Adrenal gland (tissue), 12 donors: Measurements from ENCODE around the gene NCCRP1. TPM values are rescaled to one million over a fixed set of nuclear protein-coding genes. Genes with fewer than 3 reads are reported as not detected.

ENCODE experiments used
- DNase-seq, 7 donors: peaks; one replicate each; pipeline ENCODE4 v3.0.0-alpha.2; 2019 to 2020
- H3K27ac ChIP-seq, 5 donors: fragments of 200-600 bp; sonication (generic) in 4 of 5; 1 replicate in 3 of 5; 2 replicates in 2 of 5; pipeline versions ENCODE4 v1.5.1 to v1.8.0; 2016 to 2020; ENCODE audit warnings: mild to moderate bottlenecking in 1 of 5
- H3K27me3 ChIP-seq: fragments of 200-600 bp; 2 replicates; pipeline ENCODE4 v1.8.0; 2021
- H3K36me3 ChIP-seq, 2 donors: fragments of 200-600 bp; replicated peaks in 1 of 2; 1 replicate in 1 of 2; 2 replicates in 1 of 2; pipeline versions ENCODE4 v1.5.1 to v1.8.0; 2018 to 2022
- H3K4me1 ChIP-seq, 2 donors: fragments of 200-600 bp; replicated peaks in 1 of 2; 1 replicate in 1 of 2; 2 replicates in 1 of 2; pipeline versions ENCODE4 v1.5.1 to v1.8.0; 2018 to 2021
- H3K4me3 ChIP-seq, 4 donors: fragments of 200-600 bp; sonication (generic) in 3 of 4; one replicate each; pipeline ENCODE4 v1.5.1; 2016 to 2018
- H3K9me3 ChIP-seq, 3 donors: fragments of 200-600 bp; sonication (generic) in 1 of 3; replicated peaks in 1 of 3; 1 replicate in 2 of 3; 2 replicates in 1 of 3; pipeline versions ENCODE4 v1.5.1 to v1.8.0; 2016 to 2021
- POLR2A ChIP-seq, 2 donors: fragments of 450-650 bp; IDR thresholded peaks; one replicate each; pipeline ENCODE4 v1.6.1; 2017; ENCODE audit warnings: antibody characterized with exemption in 2 of 2, mild to moderate bottlenecking in 2 of 2, moderate library complexity in 1 of 2
- WGBS, 4 donors: extraction: QIAGEN DNeasy Blood & Tissue Kit in 2 of 4; methylation state at CpG; one replicate each; pipeline versions ENCODE4 v1.1.5 to v1.1.7; 2013 to 2017; 5-methylcytosine and 5-hydroxymethylcytosine counted together
- intact Hi-C, 2 donors: fragments of 100-400 bp; cut with DNase I; formaldehyde crosslinking; loops; one replicate each; pipeline versions ENCODE4 v1.14.1 to v1.15.0; 2022 to 2023
- polyA plus RNA-seq, 3 donors: library from polyadenylated mRNA; stranded (reverse); fragments of 200-250 nt in 2 of 3; fragments of 350-450 nt in 1 of 3; fragmentation: Illumina TruSeq in 1 of 3; extraction: RNeasy Lipid Tissue Mini Kit (QIAGEN cat#74804) in 1 of 3; gene quantifications; one replicate each; pipeline ENCODE4 v1.2.3, GENCODE V29; 2013 to 2014
- total RNA-seq, 9 donors: library from RNA; depleted of rRNA in 4 of 9; stranded (reverse); fragments of >200 nt in 4 of 9; fragments of 120-200 nt in 1 of 9; fragmentation: NEBNext Ultra II Directional in 1 of 9; extraction: Animal tissue kit (Norgen Biotek cat#: 25700) in 1 of 9; gene quantifications; one replicate each; pipeline versions ENCODE4 v1.1.0 to v1.2.4, GENCODE V29; 2013 to 2023
- TF ChIP-seq, protein P1 (sequence below), 6 experiments: fragments of 450-650 bp in 4 of 6; fragments of 200-600 bp in 2 of 6; sonication (generic) in 1 of 6; IDR thresholded peaks; 1 replicate in 5 of 6; 2 replicates in 1 of 6; pipeline versions ENCODE4 v1.5.1 to v1.8.0; 2016 to 2021; ENCODE audit warnings: antibody characterized with exemption in 6 of 6, mild to moderate bottlenecking in 2 of 6, moderate library complexity in 1 of 6
- donor health status: healthy with polysubstance abuse.
- donor health status: Bipolar disorder and iron deficiency.
- donor health status: DM: yes; HTN: yes; CAD: no.
- donor health status: DM: no; HTN: no; CAD: no.
- donor health status: DM: no; HTN: no; CAD: no.
- donor health status: DM: yes; HTN: yes; CAD: no.

NCCRP1 gene
- total and polyA plus RNA-seq, 12 donors, result 0.10 to 0.78 (median 0.11) TPM; not detected in 7

DNA sequence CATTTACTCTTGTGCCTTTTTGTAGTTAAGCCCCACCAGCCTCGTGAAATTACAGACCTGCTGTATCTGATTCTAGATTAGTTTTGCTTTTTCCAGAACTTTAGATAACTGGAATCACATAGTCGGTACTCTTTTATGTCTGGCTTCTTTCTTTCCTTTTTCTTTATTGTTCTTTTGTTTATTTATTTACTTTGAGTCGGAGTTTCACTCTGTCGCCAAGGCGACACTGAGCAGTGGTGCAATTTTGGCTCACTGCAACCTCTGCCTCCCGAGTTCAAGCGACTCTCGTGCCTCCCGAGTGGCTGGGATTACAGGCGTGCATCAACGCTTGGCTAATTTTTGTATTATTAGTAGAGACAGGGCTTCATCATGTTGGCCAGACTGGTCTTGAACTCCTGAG lies 6.0 kb upstream of the NCCRP1 start:
- 62 to 72% (median 69%) methylated on average over 11 of the region's 11 CpGs for WGBS, 4 donors
- peaks cover 5% of the 10 kb centered on the region for H3K27me3 ChIP-seq
- intact Hi-C loops, result no loop called here

DNA sequence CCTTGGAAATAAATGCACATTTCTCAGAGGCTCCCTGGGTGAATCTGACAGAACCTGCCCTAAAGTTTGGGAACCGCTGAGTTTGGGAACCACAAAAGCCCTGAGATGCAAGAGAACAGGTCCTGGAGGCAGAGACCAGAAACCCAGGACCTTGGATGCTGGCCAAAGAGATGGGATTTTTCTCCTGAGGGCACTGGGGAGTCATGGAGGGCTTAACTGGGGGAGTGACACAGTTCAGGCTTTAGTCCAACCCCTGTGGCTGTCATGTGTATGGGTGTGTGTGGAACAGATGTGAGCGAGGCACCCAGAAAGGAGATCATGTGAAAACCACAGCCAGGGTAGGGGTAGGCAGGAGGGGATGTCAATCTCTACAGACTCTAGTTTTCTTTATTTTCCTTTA lies 3.9 kb upstream of the NCCRP1 start:
- intact Hi-C loops, result no loop called here
- H3K4me3 ChIP-seq, result no peak overlapping the region
- no peaks in the 10 kb centered on the region for H3K4me1 ChIP-seq
- TF ChIP-seq POLR2A (IDR thresholded peaks at IDR 0.05), result no peak
- TF ChIP-seq, protein P1, sequence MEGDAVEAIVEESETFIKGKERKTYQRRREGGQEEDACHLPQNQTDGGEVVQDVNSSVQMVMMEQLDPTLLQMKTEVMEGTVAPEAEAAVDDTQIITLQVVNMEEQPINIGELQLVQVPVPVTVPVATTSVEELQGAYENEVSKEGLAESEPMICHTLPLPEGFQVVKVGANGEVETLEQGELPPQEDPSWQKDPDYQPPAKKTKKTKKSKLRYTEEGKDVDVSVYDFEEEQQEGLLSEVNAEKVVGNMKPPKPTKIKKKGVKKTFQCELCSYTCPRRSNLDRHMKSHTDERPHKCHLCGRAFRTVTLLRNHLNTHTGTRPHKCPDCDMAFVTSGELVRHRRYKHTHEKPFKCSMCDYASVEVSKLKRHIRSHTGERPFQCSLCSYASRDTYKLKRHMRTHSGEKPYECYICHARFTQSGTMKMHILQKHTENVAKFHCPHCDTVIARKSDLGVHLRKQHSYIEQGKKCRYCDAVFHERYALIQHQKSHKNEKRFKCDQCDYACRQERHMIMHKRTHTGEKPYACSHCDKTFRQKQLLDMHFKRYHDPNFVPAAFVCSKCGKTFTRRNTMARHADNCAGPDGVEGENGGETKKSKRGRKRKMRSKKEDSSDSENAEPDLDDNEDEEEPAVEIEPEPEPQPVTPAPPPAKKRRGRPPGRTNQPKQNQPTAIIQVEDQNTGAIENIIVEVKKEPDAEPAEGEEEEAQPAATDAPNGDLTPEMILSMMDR (IDR thresholded peaks at IDR 0.05), result no peak
- 85 to 100% (median 93%) methylated on average over 2 of the region's 2 CpGs for WGBS, 4 donors
- no peaks in the 10 kb centered on the region for H3K36me3 ChIP-seq
- no peak for DNase-seq
- no peaks in the 10 kb centered on the region for H3K9me3 ChIP-seq
- H3K27ac ChIP-seq, result no peak overlapping the region
- peaks cover 21% of the 10 kb centered on the region for H3K27me3 ChIP-seq

More for the DNA sequence above, 6.0 kb upstream of the NCCRP1 start:
- DNase-seq, result no peak
- Histone ChIP-seq H3K4me3 (no peak overlapping the region), H3K9me3 (no peaks in the 10 kb centered on the region), H3K27ac (no peak overlapping the region), H3K4me1 (no peaks in the 10 kb centered on the region), H3K36me3 (no peaks in the 10 kb centered on the region)
- TF ChIP-seq POLR2A (IDR thresholded peaks at IDR 0.05), result no peak
- TF ChIP-seq, protein P1 (IDR thresholded peaks at IDR 0.05), result no peak

DNA sequence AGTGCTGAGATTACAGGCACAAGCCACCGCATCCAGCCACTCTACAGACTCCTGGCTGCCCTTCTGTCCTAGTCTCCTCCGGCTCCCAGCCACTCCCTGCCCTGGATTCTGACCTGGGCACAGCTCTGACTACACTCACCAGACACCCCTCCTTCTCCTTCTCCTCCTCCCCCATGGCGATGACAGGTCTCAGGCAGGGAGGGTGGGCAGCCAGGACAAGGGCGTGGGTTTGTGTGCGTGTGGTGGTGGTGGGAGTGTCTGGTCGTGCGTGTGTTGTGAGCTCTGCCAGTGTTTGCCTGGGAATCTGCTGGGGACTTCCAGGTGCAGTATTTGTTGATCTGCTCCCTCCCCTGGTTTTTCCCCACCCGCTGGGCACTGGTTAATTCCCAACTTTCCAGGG lies 3.0 kb upstream of the NCCRP1 start:
- H3K27ac ChIP-seq, result no peak overlapping the region
- no peak overlapping the region for H3K4me3 ChIP-seq
- TF ChIP-seq POLR2A (IDR thresholded peaks at IDR 0.05), result no peak
- TF ChIP-seq, protein P1 (IDR thresholded peaks at IDR 0.05), result no peak
- no peaks in the 10 kb centered on the region for H3K36me3 ChIP-seq
- DNase-seq, result peak in 1 of 7 donors; percentile 13
- WGBS, 4 donors, result 34 to 62% (median 44%) methylated on average over 7 to 8 of the region's 8 CpGs
- no peaks in the 10 kb centered on the region for H3K9me3 ChIP-seq
- peaks cover 30% of the 10 kb centered on the region for H3K27me3 ChIP-seq
- intact Hi-C loops, result no loop called here
- no peaks in the 10 kb centered on the region for H3K4me1 ChIP-seq

DNA sequence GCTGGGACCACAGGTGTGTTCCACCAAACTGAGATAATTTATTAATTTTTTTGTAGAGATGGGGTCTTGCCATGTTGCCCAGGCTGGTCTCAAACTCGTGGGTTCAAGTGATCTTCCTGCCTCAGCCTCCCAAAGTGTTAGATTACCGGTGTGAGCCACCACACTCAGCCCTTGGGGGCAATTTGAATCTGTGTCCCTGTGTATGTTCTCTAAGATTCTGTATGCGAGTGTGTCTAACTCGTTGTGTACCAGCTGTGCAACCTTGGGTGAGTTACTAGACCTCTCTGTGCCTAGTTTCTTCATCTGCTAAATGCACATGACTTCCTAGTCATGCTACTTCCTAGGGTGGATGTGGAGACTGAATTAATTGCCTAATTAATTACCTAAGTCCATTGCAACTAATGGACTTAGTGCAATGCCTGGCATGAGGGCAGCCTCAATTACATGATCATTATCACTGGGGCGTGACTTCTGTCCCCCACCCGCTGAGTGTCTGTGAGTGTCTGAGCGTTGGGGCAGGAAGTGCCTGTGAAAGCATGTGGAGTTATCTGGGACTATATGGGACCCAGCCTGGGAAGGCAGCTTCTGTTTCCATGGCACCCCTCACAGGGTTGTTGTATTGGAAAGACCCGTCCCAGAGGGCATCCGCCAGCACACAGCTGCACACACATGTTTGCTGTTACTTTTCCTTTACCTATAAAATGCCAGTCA lies 1.8 kb upstream of the NCCRP1 start:
- no peaks in the 10 kb centered on the region for H3K4me1 ChIP-seq
- WGBS, 4 donors, result 55 to 66% (median 62%) methylated on average over 7 to 9 of the region's 9 CpGs
- no peak overlapping the region for H3K27ac ChIP-seq
- H3K9me3 ChIP-seq, result no peaks in the 10 kb centered on the region
- intact Hi-C loops, result no loop called here
- no peak for TF ChIP-seq POLR2A (IDR thresholded peaks at IDR 0.05)
- TF ChIP-seq, protein P1 (IDR thresholded peaks at IDR 0.05), result no peak
- no peaks in the 10 kb centered on the region for H3K36me3 ChIP-seq
- H3K4me3 ChIP-seq, result no peak overlapping the region
- H3K27me3 ChIP-seq, result peaks cover 30% of the 10 kb centered on the region
- no peak for DNase-seq
